Stomach smooth muscle (tissue), 2 donors: ENCODE measurements around the gene AIPL1.

Source experiments
- H3K27ac ChIP-seq: one replicate; pipeline ENCODE4 v1.7.0; 2013; ENCODE audit warnings: mild to moderate bottlenecking, low read length, inconsistent platforms
- H3K27me3 ChIP-seq, 2 donors: one replicate each; pipeline ENCODE4 v1.7.0; 2013; ENCODE audit warnings: low read length in 2 of 2; ENCODE audit not compliant: insufficient read depth in 2 of 2, control insufficient read depth in 1 of 2
- H3K36me3 ChIP-seq, 2 donors: one replicate each; pipeline ENCODE4 v1.7.0; 2013; ENCODE audit warnings: low read length in 2 of 2; ENCODE audit not compliant: control insufficient read depth in 2 of 2, insufficient read depth in 2 of 2
- H3K4me1 ChIP-seq: one replicate; pipeline ENCODE4 v1.7.0; 2013; ENCODE audit warnings: low read length; ENCODE audit not compliant: control insufficient read depth, insufficient read depth
- H3K4me3 ChIP-seq, 2 donors: one replicate each; pipeline ENCODE4 v1.7.0; 2013; ENCODE audit warnings: low read length in 2 of 2
- H3K9ac ChIP-seq, 2 donors: one replicate each; pipeline ENCODE4 v1.7.0; 2013; ENCODE audit warnings: low read length in 2 of 2, mild to moderate bottlenecking in 1 of 2
- H3K9me3 ChIP-seq, 2 donors: one replicate each; pipeline ENCODE4 v1.7.0; 2013; ENCODE audit warnings: low read length in 2 of 2; ENCODE audit not compliant: control insufficient read depth in 2 of 2
- donor health status: healthy.
- donor health status: Pancreatic carcinoma.

Gene AIPL1

GRCh38 chr17:6386041-6386630 lies 48.8 kb downstream of the AIPL1 start:
- H3K9ac ChIP-seq = no peak overlapping the region
- H3K4me1 ChIP-seq = no peaks in the 10 kb centered on the region
- H3K27me3 ChIP-seq = peaks cover 0 to 8% of the 10 kb centered on the region in 2 donors
- no peak overlapping the region for H3K4me3 ChIP-seq
- H3K9me3 ChIP-seq = peaks cover 2 to 4% of the 10 kb centered on the region in 2 donors
- no peak overlapping the region for H3K27ac ChIP-seq
- H3K36me3 ChIP-seq = no peaks in the 10 kb centered on the region

- no peaks in the 10 kb centered on the region for H3K4me1 ChIP-seq
- no peak overlapping the region for H3K9ac ChIP-seq
- H3K9me3 ChIP-seq = peaks cover 0 to 2% of the 10 kb centered on the region in 2 donors
- H3K4me3 ChIP-seq = no peak overlapping the region
- no peaks in the 10 kb centered on the region for H3K36me3 ChIP-seq
- H3K27me3 ChIP-seq = peaks cover 0 to 8% of the 10 kb centered on the region in 2 donors
- no peak overlapping the region for H3K27ac ChIP-seq
Measured at GRCh38 chr17:6384481-6384880, 50.4 kb downstream of the AIPL1 start.

- Histone ChIP-seq H3K4me1 (no peaks in the 10 kb centered on the region), H3K4me3 (no peak overlapping the region), H3K9me3 (peaks cover 6 to 9% of the 10 kb centered on the region in 2 donors), H3K36me3 (no peaks in the 10 kb centered on the region), H3K9ac (no peak overlapping the region), H3K27ac (no peak overlapping the region), H3K27me3 (peaks cover 0 to 8% of the 10 kb centered on the region in 2 donors)
Measured at GRCh38 chr17:6381526-6382465, 53.1 kb downstream of the AIPL1 start.

GRCh38 chr17:6380915-6381438 lies 53.9 kb downstream of the AIPL1 start:
- H3K4me3 ChIP-seq = no peak overlapping the region
- H3K9me3 ChIP-seq = peaks cover 3 to 9% of the 10 kb centered on the region in 2 donors
- H3K9ac ChIP-seq = no peak overlapping the region
- H3K27me3 ChIP-seq = peaks cover 0 to 8% of the 10 kb centered on the region in 2 donors
- no peaks in the 10 kb centered on the region for H3K36me3 ChIP-seq
- H3K4me1 ChIP-seq = no peaks in the 10 kb centered on the region
- no peak overlapping the region for H3K27ac ChIP-seq

- Histone ChIP-seq H3K4me1 (no peaks in the 10 kb centered on the region), H3K27me3 (peaks cover 0 to 3% of the 10 kb centered on the region in 2 donors), H3K9me3 (peaks cover 3 to 9% of the 10 kb centered on the region in 2 donors), H3K4me3 (no peak overlapping the region), H3K9ac (no peak overlapping the region), H3K36me3 (no peaks in the 10 kb centered on the region), H3K27ac (no peak overlapping the region)
Measured at GRCh38 chr17:6377906-6378305, 57.0 kb downstream of the AIPL1 start.

- no peaks in the 10 kb centered on the region for H3K4me1 ChIP-seq
- no peak overlapping the region for H3K4me3 ChIP-seq
- no peak overlapping the region for H3K27ac ChIP-seq
- H3K36me3 ChIP-seq = no peaks in the 10 kb centered on the region
- H3K27me3 ChIP-seq = peaks cover 0 to 3% of the 10 kb centered on the region in 2 donors
- peaks cover 3 to 9% of the 10 kb centered on the region in 2 donors for H3K9me3 ChIP-seq
- H3K9ac ChIP-seq = no peak overlapping the region
Measured at GRCh38 chr17:6376931-6377361, 58.0 kb downstream of the AIPL1 start.

GRCh38 chr17:6374761-6375312 lies 60.1 kb downstream of the AIPL1 start:
- Histone ChIP-seq H3K4me3 (no peak overlapping the region), H3K9ac (no peak overlapping the region), H3K4me1 (no peaks in the 10 kb centered on the region), H3K27me3 (no peaks in the 10 kb centered on the region), H3K36me3 (no peaks in the 10 kb centered on the region), H3K9me3 (peaks cover 3 to 9% of the 10 kb centered on the region in 2 donors), H3K27ac (no peak overlapping the region)

- Histone ChIP-seq H3K27ac (no peak overlapping the region), H3K9me3 (peaks cover 1 to 8% of the 10 kb centered on the region in 2 donors), H3K4me1 (no peaks in the 10 kb centered on the region), H3K36me3 (no peaks in the 10 kb centered on the region), H3K4me3 (no peak overlapping the region), H3K9ac (no peak overlapping the region), H3K27me3 (no peaks in the 10 kb centered on the region)
Measured at GRCh38 chr17:6374271-6374691, 60.6 kb downstream of the AIPL1 start.
